ENCODE measurements around the gene CDH23.
A peak's percentile ranks its signal among the peaks of the same experiment; 100 is the strongest.

CDH23 gene

GRCh38 chr10:71569775-71570588 is 173.3 kb downstream of the CDH23 start:
- DNase-seq, result no peak

GRCh38 chr10:71571460-71572175 is 174.9 kb downstream of the CDH23 start:
- no peak for DNase-seq

DNA sequence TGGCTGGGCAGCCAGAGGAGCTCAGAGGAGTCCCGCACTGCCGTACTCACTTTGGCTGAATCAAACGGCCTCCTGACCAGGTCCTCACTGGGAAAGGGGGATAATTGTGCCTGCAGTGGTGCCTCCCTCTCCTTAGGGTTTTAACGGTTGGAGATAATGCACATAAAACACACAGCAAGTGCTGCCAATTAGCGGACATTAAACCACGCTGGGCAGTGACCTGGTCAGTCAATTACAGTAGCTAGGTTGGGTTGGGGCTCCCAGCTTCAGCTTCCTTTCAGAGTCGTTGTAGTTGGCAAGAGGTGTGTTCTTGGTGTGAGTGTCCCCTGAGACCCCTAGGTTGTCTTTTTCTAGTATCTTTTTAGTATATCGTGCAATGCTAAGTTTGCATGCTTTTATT is 176.2 kb downstream of the CDH23 start:
- DNase-seq, result no peak

- DNase-seq, result no peak
These were observed 177.1 kb downstream of the CDH23 start for GRCh38 chr10:71573562-71574518.

GRCh38 chr10:71575451-71575850 is 178.7 kb downstream of the CDH23 start:
- no peak for DNase-seq

- DNase-seq, result no peak
These were observed 179.4 kb downstream of the CDH23 start for GRCh38 chr10:71575934-71576801.

GRCh38 chr10:71576842-71577241 is 180.1 kb downstream of the CDH23 start:
- DNase-seq, result no peak

DNA sequence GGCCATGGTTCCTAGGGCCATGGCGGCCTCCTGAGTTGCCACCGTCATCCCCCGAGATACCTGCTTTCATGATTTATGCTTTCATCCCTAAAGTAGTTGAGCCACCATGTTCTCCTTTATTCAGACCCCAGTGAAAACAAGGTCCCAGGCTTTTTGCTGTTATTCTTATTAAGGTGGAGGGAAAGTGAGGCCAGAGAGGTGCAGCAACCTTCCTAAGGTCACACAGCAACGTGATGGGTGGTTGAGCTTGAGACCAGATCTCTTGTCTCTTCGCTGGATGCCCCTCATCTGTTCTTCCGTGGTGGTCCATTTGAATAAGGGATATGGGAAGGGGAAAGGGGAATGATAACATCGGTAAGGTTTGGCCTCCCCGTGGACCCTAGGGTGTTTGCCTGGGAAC is 180.6 kb downstream of the CDH23 start:
- no peak for DNase-seq

DNA sequence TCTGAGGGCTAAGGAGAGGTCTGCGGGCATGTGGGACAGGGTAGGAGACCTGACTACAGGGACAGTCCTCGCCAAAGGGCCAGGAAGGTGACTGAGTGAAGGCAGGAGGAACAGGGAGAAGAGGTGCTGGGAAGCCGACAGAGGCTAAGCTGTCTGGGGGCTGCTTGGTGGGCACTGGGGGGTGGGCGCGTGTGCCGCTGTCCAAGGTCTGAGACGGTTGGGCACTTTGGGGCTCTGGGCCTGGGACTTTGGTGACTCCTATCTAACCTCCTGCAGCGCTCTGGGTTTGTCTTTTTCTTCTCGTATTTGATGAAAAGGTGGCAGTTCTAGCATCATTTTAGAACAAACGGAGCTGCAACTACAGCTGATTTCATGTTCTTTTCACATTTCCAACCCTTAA is 181.3 kb downstream of the CDH23 start:
- no peak for DNase-seq

DNA sequence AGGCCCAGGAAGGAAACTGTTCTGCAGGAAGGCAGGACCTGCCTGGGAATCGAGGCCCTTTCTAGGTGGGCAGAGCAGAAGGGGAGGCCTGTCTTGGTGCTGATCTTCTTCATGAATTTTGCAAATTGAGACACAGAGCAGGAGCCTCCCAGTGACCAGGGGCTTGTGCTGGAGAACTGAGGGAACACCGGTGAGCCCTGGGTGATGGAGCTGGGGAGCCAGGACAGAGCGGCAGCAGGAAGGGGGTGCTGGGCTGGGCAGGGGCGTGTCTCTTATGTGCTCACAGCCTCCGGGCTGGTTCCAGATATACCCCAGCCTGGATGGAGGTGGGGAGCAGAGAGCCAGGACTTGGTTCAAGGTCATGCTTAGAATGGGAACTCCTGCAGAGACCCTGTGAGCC is 182.9 kb downstream of the CDH23 start:
- no peak for DNase-seq

DNA sequence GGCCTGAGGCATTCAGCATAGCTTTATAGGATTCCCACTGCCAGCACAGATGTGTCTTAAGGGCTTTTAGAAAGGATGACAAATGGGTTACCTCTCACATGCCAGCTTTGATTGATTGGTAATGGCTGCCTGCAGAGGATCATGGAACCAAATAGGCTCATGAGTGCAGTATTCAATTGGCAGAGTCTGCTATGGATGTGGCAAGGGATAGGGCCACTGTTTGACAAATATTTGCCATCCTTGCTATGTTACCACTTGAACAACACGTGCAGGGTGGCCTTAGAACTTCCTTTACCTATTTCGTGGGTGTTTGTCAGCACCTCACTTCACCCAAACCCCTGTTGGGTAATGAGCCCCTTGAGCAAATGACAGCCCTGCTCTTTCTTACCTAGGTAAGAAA is 183.7 kb downstream of the CDH23 start:
- no peak for DNase-seq

- no peak for DNase-seq
These were observed 184.2 kb downstream of the CDH23 start for GRCh38 chr10:71580926-71581325.

GRCh38 chr10:71581376-71581775 is 184.7 kb downstream of the CDH23 start:
- no peak for DNase-seq

DNA sequence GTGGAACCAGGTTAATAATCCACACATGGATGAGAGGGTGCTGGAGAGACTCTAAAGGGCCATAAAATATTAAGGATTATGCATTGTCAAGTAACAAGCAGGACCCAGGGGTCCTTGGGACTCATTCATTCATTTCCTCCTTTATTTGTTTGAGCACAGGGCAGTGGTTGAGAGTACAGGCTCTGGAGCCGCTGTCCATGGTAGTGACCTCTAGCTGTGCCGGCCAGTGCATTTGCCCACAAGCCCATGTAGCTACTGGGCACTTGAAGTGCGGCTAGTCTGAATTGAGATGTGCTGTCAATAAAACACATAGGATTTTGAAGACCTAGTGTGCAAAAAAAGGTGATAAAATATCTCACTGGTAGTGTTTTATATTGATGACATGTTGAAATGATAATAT is 185.3 kb downstream of the CDH23 start:
- no peak for DNase-seq

GRCh38 chr10:71582506-71583475 is 186.1 kb downstream of the CDH23 start:
- DNase-seq, result peak; percentile 7

- no peak for DNase-seq
These were observed 187.7 kb downstream of the CDH23 start for GRCh38 chr10:71584461-71584860.

GRCh38 chr10:71584902-71585563 is 188.3 kb downstream of the CDH23 start:
- DNase-seq, result no peak

DNA sequence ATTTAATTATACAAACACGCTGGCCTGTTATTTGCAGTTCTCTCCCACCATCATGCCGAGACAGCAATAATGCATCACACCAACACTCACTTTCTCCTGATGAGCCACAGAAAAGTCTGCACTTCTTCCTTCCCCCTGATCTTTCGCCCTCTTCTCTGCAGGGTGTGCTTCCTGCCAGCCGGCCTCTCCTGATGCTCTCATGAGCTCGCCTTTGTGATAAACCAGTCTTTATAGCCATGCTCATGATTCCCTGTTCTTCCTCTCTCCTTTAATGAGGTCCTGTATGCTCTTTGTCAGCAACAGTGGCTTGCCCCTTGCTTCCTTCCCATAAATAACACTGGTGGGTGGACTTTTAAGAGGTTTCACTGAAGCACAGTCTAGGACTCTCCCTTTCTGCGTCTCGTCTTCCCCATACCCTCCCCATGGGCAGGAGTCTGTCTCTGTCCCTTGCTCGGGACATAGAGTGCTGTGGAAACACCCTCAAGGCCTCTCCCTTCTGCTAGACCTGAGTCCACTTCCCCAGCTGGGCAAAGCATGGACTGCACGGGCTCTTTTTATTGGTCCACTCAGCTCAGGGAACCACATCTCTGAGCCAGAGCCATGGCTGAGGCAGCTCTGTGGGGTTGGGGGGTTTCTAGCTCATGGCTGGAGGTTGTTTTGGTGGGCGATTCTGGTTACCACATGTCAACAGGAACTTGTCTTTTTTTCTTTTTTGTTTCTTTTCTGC is 189.0 kb downstream of the CDH23 start:
- no peak for DNase-seq

- DNase-seq, result no peak
These were observed 191.3 kb downstream of the CDH23 start for GRCh38 chr10:71587941-71588573.
